ENCODE measurements around the gene ACTL6B. TPM values are rescaled to one million over a fixed set of nuclear protein-coding genes. Genes with fewer than 3 reads are reported as not detected.
"Not testable (repeated sequence)": the region's sequence is repeated elsewhere in the genome, so short reads cannot be mapped to it uniquely, and the experiment has no call there.

ACTL6B gene
- total RNA-seq, 1 experiment from 2014 or later: 1.3 TPM

GRCh38 chr7:100665168-100665726, 9.0 kb upstream of the ACTL6B start:
- peaks cover 5% of the 10 kb centered on the region for H3K4me1 Mint-ChIP-seq
- ChIA-PET POLR2A (no interaction called here), CTCF (interaction anchor here (1.5 kb wide), 1 partner anchor 31 kb away, joined by 7 read pairs; no protein-coding TSS in a partner anchor)
- ATAC-seq (no peak), DNase-seq (ENCODE audit: low spot score) (no peak)
- peaks cover 3% of the 10 kb centered on the region; the same call in 1 of the 2 replicates for H3K9me3 Mint-ChIP-seq
- no peak for TF ChIP-seq RELA (CRISPR knock-in tag; IDR thresholded peaks at IDR 0.05; ENCODE audit: borderline replicate concordance)
- TF ChIP-seq CBFB (CRISPR knock-in tag; IDR thresholded peaks at IDR 0.05; ENCODE audit: low read depth): no peak
- TF ChIP-seq ZNF121 (CRISPR knock-in tag; IDR thresholded peaks at IDR 0.05): no peak
- TF ChIP-seq ERG (CRISPR knock-in tag; IDR thresholded peaks at IDR 0.05): no peak
- TF ChIP-seq GRHL2 (CRISPR knock-in tag; IDR thresholded peaks at IDR 0.05; ENCODE audit: insufficient replicate concordance, severe bottlenecking): no peak
- TF ChIP-seq E2F4 (CRISPR knock-in tag; IDR thresholded peaks at IDR 0.05; ENCODE audit: borderline replicate concordance, low read depth): no peak
- TF ChIP-seq ATF1 (CRISPR knock-in tag; IDR thresholded peaks at IDR 0.05): no peak
- TF ChIP-seq TEAD1 (CRISPR knock-in tag; IDR thresholded peaks at IDR 0.05): no peak
- no peak for TF ChIP-seq E2F5 (CRISPR knock-in tag; IDR thresholded peaks at IDR 0.05)
- TF ChIP-seq PRRX2 (CRISPR knock-in tag; IDR thresholded peaks at IDR 0.05): no peak
- no peak for TF ChIP-seq ZNF671 (CRISPR knock-in tag; IDR thresholded peaks at IDR 0.05)
- no peak for TF ChIP-seq NFYB (CRISPR knock-in tag; conservative IDR thresholded peaks at IDR 0.05; ENCODE audit: low read depth)
- no peak for TF ChIP-seq ZNF281 (CRISPR knock-in tag; IDR thresholded peaks at IDR 0.05)
- no peak for TF ChIP-seq TP53 (CRISPR knock-in tag; IDR thresholded peaks at IDR 0.05)
- H3K4me3 Mint-ChIP-seq: no peak overlapping the region
- peaks cover 41% of the 10 kb centered on the region for H3K27me3 Mint-ChIP-seq (ENCODE audit: low read depth)
- no peak overlapping the region for H3K27ac Mint-ChIP-seq
- H3K36me3 Mint-ChIP-seq: no peaks in the 10 kb centered on the region

- not testable (repeated sequence) for H3K27ac Mint-ChIP-seq
- ChIA-PET CTCF (interaction anchor here (0.6 to 1.8 kb wide), 7 partner anchors 28 to 103 kb away, joined by 3 to 6 read pairs (median 3); partner anchors contain the start of gene POP7), POLR2A (interaction anchor here (0.7 kb wide), 1 partner anchor 10 kb away, joined by 3 read pairs; no protein-coding TSS in a partner anchor)
Observed at GRCh38 chr7:100662194-100662776, 6.0 kb upstream of the ACTL6B start.

More at GRCh38 chr7:100662194-100662776, 6.0 kb upstream of the ACTL6B start:
- peaks cover 47% of the 10 kb centered on the region for H3K27me3 Mint-ChIP-seq (ENCODE audit: low read depth)
- DNase-seq (ENCODE audit: low spot score); H3K4me3 Mint-ChIP-seq; H3K36me3 Mint-ChIP-seq; H3K9me3 Mint-ChIP-seq; ATAC-seq; H3K4me1 Mint-ChIP-seq: not testable (repeated sequence)
